IMR-90 (cell line): ENCODE measurements around the gene PLCB2. TPM values are rescaled to one million over a fixed set of nuclear protein-coding genes. Genes with fewer than 3 reads are reported as not detected.

ENCODE experiments used
- ATAC-seq: fragments of 200-7000 bp; cut with Tn5 transposase; 2 replicates; pipeline ENCODE4 v1.9.1; 2020; ENCODE audit warnings: low read depth, mild to moderate bottlenecking, moderate library complexity
- BruUV-seq: library from RNA; stranded (reverse); fragments of 400-500 nt; replicated peaks from 2 replicates; lab custom pipeline; 2021; lab: Mats Ljungman, UMichigan
- CTCF ChIA-PET: fragments of 300-600 bp; formaldehyde crosslinking; extraction: SDS; loops from one replicate; lab custom pipeline; 2021; ENCODE audit warnings: antibody characterized with exemption; lab: Yijun Ruan, JAX
- POLR2A ChIA-PET: fragments of 300-600 bp; sonication (Branson Sonifier 250); formaldehyde crosslinking; loops from one replicate; lab custom pipeline; 2022; ENCODE audit warnings: antibody characterized with exemption; ENCODE audit not compliant: unreplicated experiment; lab: Charles Lee
- DNase-seq: peaks from one replicate; pipeline ENCODE4 v3.0.0; 2013
- H2AFZ ChIP-seq: replicated peaks from 2 replicates; pipeline ENCODE3; 2013; ENCODE audit warnings: low read length, mild to moderate bottlenecking; ENCODE audit not compliant: poor library complexity
- H2AK5ac ChIP-seq: 2 replicates; pipeline ENCODE4 v1.6.1; 2013; ENCODE audit warnings: low read depth, low read length, inconsistent platforms
- H2AK9ac ChIP-seq: replicated peaks from 2 replicates; pipeline ENCODE3; 2013; ENCODE audit warnings: mild to moderate bottlenecking, low read depth, low read length, moderate library complexity; ENCODE audit not compliant: poor library complexity
- H2BK120ac ChIP-seq: 2 replicates; pipeline ENCODE4 v1.6.1; 2013; ENCODE audit warnings: low read depth, low read length, inconsistent platforms
- H2BK15ac ChIP-seq: 3 replicates; pipeline ENCODE4 v1.6.1; 2013; ENCODE audit warnings: low read depth, low read length, inconsistent platforms
- H2BK20ac ChIP-seq: 2 replicates; pipeline ENCODE4 v1.6.1; 2013; ENCODE audit warnings: low read depth, mild to moderate bottlenecking, inconsistent platforms, low read length, moderate library complexity
- H2BK5ac ChIP-seq: 2 replicates; pipeline ENCODE4 v1.6.1; 2013; ENCODE audit warnings: mild to moderate bottlenecking, low read depth, low read length, inconsistent platforms; ENCODE audit not compliant: poor library complexity, severe bottlenecking
- H3K14ac ChIP-seq: replicated peaks from 2 replicates; pipeline ENCODE4 v1.6.1; 2013; ENCODE audit warnings: low read depth, low read length, inconsistent platforms
- H3K18ac ChIP-seq: 2 replicates; pipeline ENCODE4 v1.6.1; 2013; ENCODE audit warnings: low read depth, low read length, control low read depth
- H3K23ac ChIP-seq: 2 replicates; pipeline ENCODE4 v1.6.1; 2013; ENCODE audit warnings: low read depth, low read length, inconsistent platforms
- H3K27ac ChIP-seq: 2 replicates; pipeline ENCODE4 v1.5.1; 2013; ENCODE audit warnings: mild to moderate bottlenecking, control low read depth, low read length; ENCODE audit not compliant: insufficient read depth
- H3K27me3 ChIP-seq: 2 replicates; pipeline ENCODE4 v1.6.1; 2013; ENCODE audit warnings: low read length; ENCODE audit not compliant: control insufficient read depth, insufficient read depth
- H3K36me3 ChIP-seq: 2 replicates; pipeline ENCODE4 v1.6.1; 2013; ENCODE audit warnings: low read length, mixed read lengths; ENCODE audit not compliant: control insufficient read depth, insufficient read depth
- H3K4ac ChIP-seq: 2 replicates; pipeline ENCODE4 v1.6.1; 2013; ENCODE audit warnings: low read depth, low read length, inconsistent platforms
- H3K4me1 ChIP-seq: 2 replicates; pipeline ENCODE4 v1.6.1; 2013; ENCODE audit warnings: low read length, mixed read lengths; ENCODE audit not compliant: control insufficient read depth, insufficient read depth
- H3K4me2 ChIP-seq: 2 replicates; pipeline ENCODE4 v1.6.1; 2013; ENCODE audit warnings: low read depth, mild to moderate bottlenecking, control low read depth, low read length, moderate library complexity
- H3K4me3 ChIP-seq: 2 replicates; pipeline ENCODE4 v1.5.1; 2013; ENCODE audit warnings: low read depth, mild to moderate bottlenecking, control low read depth, low read length, moderate library complexity; ENCODE audit not compliant: insufficient read depth
- H3K56ac ChIP-seq: 2 replicates; pipeline ENCODE4 v1.6.1; 2013; ENCODE audit warnings: low read length, inconsistent platforms; ENCODE audit not compliant: insufficient read depth; ENCODE audit errors: extremely low read depth
- H3K79me1 ChIP-seq, 2 experiments: 2 replicates each; pipeline ENCODE4 v1.6.1; 2013; ENCODE audit warnings: low read length in 2 of 2, inconsistent platforms in 1 of 2, low read depth in 1 of 2
- H3K9ac ChIP-seq: 2 replicates; pipeline ENCODE4 v1.6.1; 2013; ENCODE audit warnings: low read depth, low read length, control low read depth
- H3K9me1 ChIP-seq: 2 replicates; pipeline ENCODE4 v1.6.1; 2013; ENCODE audit warnings: low read length, inconsistent platforms; ENCODE audit not compliant: insufficient read depth
- H3K9me3 ChIP-seq: 2 replicates; pipeline ENCODE4 v1.6.1; 2013; ENCODE audit warnings: low read length; ENCODE audit not compliant: control insufficient read depth, insufficient read depth
- H4K20me1 ChIP-seq: 2 replicates; pipeline ENCODE4 v1.6.1; 2013; ENCODE audit warnings: low read length, inconsistent platforms; ENCODE audit not compliant: insufficient read depth
- H4K5ac ChIP-seq: 2 replicates; pipeline ENCODE4 v1.6.1; 2013; ENCODE audit warnings: mild to moderate bottlenecking, low read depth, low read length, control low read depth
- H4K8ac ChIP-seq, 2 experiments: 2 replicates each; pipeline ENCODE4 v1.6.1; 2013; ENCODE audit warnings: low read depth in 2 of 2, low read length in 2 of 2, control low read depth in 1 of 2, inconsistent platforms in 1 of 2
- H4K91ac ChIP-seq: 2 replicates; pipeline ENCODE4 v1.6.1; 2013; ENCODE audit warnings: low read depth, low read length, inconsistent platforms; ENCODE audit not compliant: insufficient read depth
- BHLHE40 ChIP-seq: fragments of 150-350 bp; IDR thresholded peaks from 2 replicates; pipeline ENCODE4 v1.6.1; 2016; ENCODE audit warnings: mild to moderate bottlenecking, low read depth, low read length
- CTCF ChIP-seq: conservative IDR thresholded peaks from 2 replicates; pipeline ENCODE4 v1.5.1; 2012; ENCODE audit warnings: mild to moderate bottlenecking, low read depth, low read length, improper control_type of control experiment
- FOS ChIP-seq: fragments of 150-350 bp; IDR thresholded peaks from 2 replicates; pipeline ENCODE4 v1.6.1; 2016; ENCODE audit warnings: low read depth, low read length
- MXI1 ChIP-seq: IDR thresholded peaks from 2 replicates; pipeline ENCODE4 v1.6.1; 2012; ENCODE audit warnings: low read depth, mild to moderate bottlenecking, low read length, moderate library complexity, borderline replicate concordance
- POLR2A ChIP-seq: IDR thresholded peaks from 2 replicates; pipeline ENCODE4 v1.6.1; 2012; ENCODE audit warnings: mild to moderate bottlenecking, low read depth, low read length
- RAD21 ChIP-seq: IDR thresholded peaks from 2 replicates; pipeline ENCODE4 v1.6.1; 2012; ENCODE audit warnings: low read length, improper control_type of control experiment
- SMC3 ChIP-seq: fragments of 150-350 bp; IDR thresholded peaks from 2 replicates; pipeline ENCODE4 v1.6.1; 2016; ENCODE audit warnings: low read depth, mild to moderate bottlenecking, antibody characterized with exemption, low read length, moderate library complexity
- WGBS, 2 experiments: methylation state at CpG; one replicate each; pipeline versions ENCODE4 v1.1.5 to v1.1.7; 2013; ENCODE audit warnings: missing lambda C conversion rate in 2 of 2; ENCODE audit not compliant: insufficient read length in 1 of 2; ENCODE audit errors: extremely low coverage in 2 of 2; 5-methylcytosine and 5-hydroxymethylcytosine counted together
- dilution Hi-C: fragments of 300-500 bp; cut with HindIII; formaldehyde crosslinking; loops from one replicate; pipeline ENCODE4 v1.14.3; 2018; ENCODE audit warnings: low sequenced_read_pairs; ENCODE audit not compliant: unreplicated experiment
- in situ Hi-C: fragments of 300-500 bp; cut with MboI; formaldehyde crosslinking; loops from 3 replicates; pipeline ENCODE4 v1.14.3; 2019; ENCODE audit warnings: low sequenced_read_pairs, inconsistent platforms, mixed read lengths
- intact Hi-C: fragments of 100-400 bp; cut with micrococcal nuclease; formaldehyde crosslinking; loops from 2 replicates; pipeline ENCODE4 v1.10.0; 2022
- polyA plus RNA-seq, 3 experiments: library from polyadenylated mRNA; depleted of rRNA; stranded (reverse); fragments of >200 nt; gene quantifications; 2 replicates each; pipeline ENCODE4 v1.2.3, GENCODE V29; 2012; ENCODE audit warnings: low replicate concordance in 1 of 3
- total RNA-seq: library from RNA; depleted of rRNA; stranded (reverse); fragments of >200 nt; gene quantifications from 2 replicates; pipeline ENCODE4 v1.2.3, GENCODE V29; 2012

The PLCB2 gene
- total and polyA plus RNA-seq, 2 of the 4 experiments (the other 2 are of a cell fraction) = 0.18 to 1.4 TPM

- Histone ChIP-seq H3K4me2 (no peak overlapping the region), H3K9ac (no peak overlapping the region), H2BK15ac (no peak overlapping the region), H3K79me1 (peaks cover 24 to 73% of the 10 kb centered on the region in 2 experiments; a peak in 3 of 4 replicates), H3K9me1 (peaks cover 30% of the 10 kb centered on the region), H3K27ac (0 out of 2 replicates have a peak overlapping the region, but pooled peaks have one; percentile 4), H3K4ac (no peak overlapping the region), H4K8ac (no peak overlapping the region), H2AFZ (no peak overlapping the region), H2BK20ac (no peak overlapping the region), H3K4me3 (no peak overlapping the region), H2AK5ac (peak overlapping the region; percentile 3; the same call in 1 of the 2 replicates), H4K20me1 (peaks cover 3% of the 10 kb centered on the region; the same call in 1 of the 2 replicates), H4K91ac (0 out of 2 replicates have a peak overlapping the region, but pooled peaks have one; percentile 16), H3K23ac (no peak overlapping the region), H3K9me3 (no peaks in the 10 kb centered on the region), H3K4me1 (peaks cover 33% of the 10 kb centered on the region), H3K14ac (no peak overlapping the region), H2AK9ac (no peak overlapping the region), H3K36me3 (peaks cover 19% of the 10 kb centered on the region), H3K27me3 (no peaks in the 10 kb centered on the region), H3K56ac (no peak overlapping the region), H2BK120ac (no peak overlapping the region), H2BK5ac (no peak overlapping the region), H4K5ac (no peak overlapping the region), H3K18ac (no peak overlapping the region)
- intact Hi-C loops = no loop called here
- BruUV-seq = no TSS peak
- ATAC-seq (no peak), DNase-seq (no peak)
- in situ Hi-C loops = no loop called here
- dilution Hi-C loops = no loop called here
- ChIA-PET CTCF (interaction anchor here (0.8 kb wide), 1 partner anchor 57 kb away, joined by 3 read pairs; no protein-coding TSS in a partner anchor), POLR2A (interaction anchor here (1.3 kb wide), 1 partner anchor 9 kb away, joined by 3 read pairs; no protein-coding TSS in a partner anchor)
- WGBS, 2 experiments = 93% methylated on average over 3 of the region's 13 CpGs; no CpG with 5 or more reads in 1 of the 2 experiments
- no peak for TF ChIP-seq FOS
- no peak for TF ChIP-seq BHLHE40
- no peak for TF ChIP-seq RAD21
- TF ChIP-seq POLR2A = no peak
- TF ChIP-seq SMC3 = no peak
- no peak for TF ChIP-seq MXI1
- TF ChIP-seq CTCF = no peak
Observed at GRCh38 chr15:40335938-40336743, 28.4 kb upstream of the PLCB2 start.
